T-helper 2 cell (primary cell): ENCODE data around the gene OR2S2.

ENCODE experiments used
- DNase-seq, 5 experiments: peaks; one replicate each; pipeline versions ENCODE4 v3.0.0 to v3.0.0-alpha.2; 2012 to 2022

Gene OR2S2

GRCh38 chr9:35908504-35909125 lies 49.3 kb downstream of the OR2S2 start:
- DNase-seq: no peak

DNA sequence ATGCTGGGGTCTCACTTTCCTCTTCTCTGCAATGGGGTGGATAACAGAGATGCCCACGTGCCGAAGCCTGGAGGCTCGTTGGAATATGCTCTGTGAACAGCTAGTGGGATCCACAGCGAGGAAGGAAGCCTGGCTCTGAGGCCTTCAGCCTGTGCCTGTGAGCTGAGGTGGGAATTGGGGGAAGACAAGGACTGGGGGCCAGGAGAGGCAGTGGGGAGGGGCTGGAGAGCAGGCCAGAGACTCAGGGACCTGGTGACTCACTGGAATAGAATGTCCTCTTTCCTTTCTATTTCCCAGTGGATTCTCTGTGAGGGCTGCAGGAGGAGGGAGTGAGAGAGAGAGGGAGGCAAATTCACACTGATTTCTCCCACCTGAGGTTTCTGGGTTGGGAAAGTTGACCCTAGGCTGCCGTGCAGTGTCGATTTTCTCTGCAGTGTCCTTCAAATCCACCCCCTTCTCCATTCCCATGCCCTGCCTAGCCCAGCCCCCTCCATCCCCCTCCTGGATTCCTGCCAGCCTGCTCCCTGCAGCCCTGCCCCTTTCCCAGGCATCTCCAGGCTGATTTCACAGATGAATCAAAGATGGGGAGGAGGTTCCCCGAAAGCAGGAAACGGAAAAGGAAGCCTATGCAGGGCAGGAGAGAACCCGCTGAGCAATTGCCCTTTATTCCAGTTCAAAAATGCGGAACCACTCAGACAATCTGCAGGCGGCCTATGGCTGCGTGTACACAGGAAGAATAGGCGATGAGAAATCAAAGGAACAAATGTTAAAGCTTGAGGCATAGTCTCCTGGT lies 50.0 kb downstream of the OR2S2 start:
- no peak for DNase-seq
